Mesenchymal stem cell (in vitro differentiated cells and primary cell): Measurements from ENCODE around the gene COQ8A.
A peak's percentile ranks its signal among the peaks of the same experiment; 100 is the strongest.

Source experiments
- DNase-seq: peaks from one replicate; pipeline ENCODE4 v3.0.0-alpha.2; 2013
- H2AFZ ChIP-seq: one replicate; pipeline ENCODE4 v1.6.1; 2013; ENCODE audit warnings: low read depth, mild to moderate bottlenecking, control low read depth, inconsistent platforms, low read length, moderate library complexity
- H2AK5ac ChIP-seq: 2 replicates; pipeline ENCODE4 v1.6.1; 2013; ENCODE audit warnings: low read length, moderate library complexity, mild to moderate bottlenecking, inconsistent platforms; ENCODE audit not compliant: severe bottlenecking
- H2BK120ac ChIP-seq: one replicate; pipeline ENCODE4 v1.6.1; 2013; ENCODE audit warnings: low read depth, mild to moderate bottlenecking, inconsistent platforms, low read length, moderate library complexity
- H2BK12ac ChIP-seq, 2 experiments: one replicate each; pipeline ENCODE4 v1.6.1; 2013; ENCODE audit warnings: inconsistent platforms in 2 of 2, low read length in 2 of 2, mild to moderate bottlenecking in 2 of 2, moderate library complexity in 2 of 2, control low read depth in 1 of 2
- H2BK15ac ChIP-seq: one replicate; pipeline ENCODE4 v1.6.1; 2013; ENCODE audit warnings: mild to moderate bottlenecking, low read depth, inconsistent platforms; ENCODE audit not compliant: poor library complexity, severe bottlenecking
- H2BK5ac ChIP-seq: 2 replicates; pipeline ENCODE4 v1.6.1; 2013; ENCODE audit warnings: low read depth, mild to moderate bottlenecking, low read length, control low read depth, inconsistent platforms; ENCODE audit not compliant: poor library complexity, severe bottlenecking
- H3K14ac ChIP-seq, 2 experiments: one replicate each; pipeline ENCODE4 v1.6.1; 2013; ENCODE audit warnings: inconsistent platforms in 2 of 2, low read length in 2 of 2, control low read depth in 1 of 2, mild to moderate bottlenecking in 1 of 2, moderate library complexity in 1 of 2
- H3K18ac ChIP-seq, 2 experiments: one replicate each; pipeline ENCODE4 v1.6.1; 2013; ENCODE audit warnings: inconsistent platforms in 2 of 2, low read length in 2 of 2, control low read depth in 1 of 2, low read depth in 1 of 2, mild to moderate bottlenecking in 1 of 2
- H3K23ac ChIP-seq, 2 experiments: one replicate each; pipeline ENCODE4 v1.6.1; 2013; ENCODE audit warnings: inconsistent platforms in 2 of 2, low read length in 2 of 2, mild to moderate bottlenecking in 2 of 2, moderate library complexity in 2 of 2, control low read depth in 1 of 2
- H3K27ac ChIP-seq: 2 replicates; pipeline ENCODE4 v1.5.1; 2013; ENCODE audit warnings: mild to moderate bottlenecking, moderate library complexity, low read length, control low read depth, inconsistent platforms; ENCODE audit not compliant: poor library complexity, severe bottlenecking
- H3K27me3 ChIP-seq, 2 experiments: 2 replicates each; pipeline versions ENCODE4 v1.6.1 to v1.7.0; 2013; ENCODE audit warnings: low read length in 2 of 2, mild to moderate bottlenecking in 2 of 2, moderate library complexity in 2 of 2, control low read depth in 1 of 2, inconsistent platforms in 1 of 2; ENCODE audit not compliant: control insufficient read depth in 1 of 2, insufficient read depth in 1 of 2
- H3K36me3 ChIP-seq, 2 experiments: 2 replicates each; pipeline versions ENCODE4 v1.6.1 to v1.7.0; 2013; ENCODE audit warnings: low read length in 2 of 2, control low read depth in 1 of 2, inconsistent platforms in 1 of 2, low read depth in 1 of 2, mild to moderate bottlenecking in 1 of 2; ENCODE audit not compliant: insufficient read depth in 2 of 2, control insufficient read depth in 1 of 2
- H3K4ac ChIP-seq, 2 experiments: one replicate each; pipeline ENCODE4 v1.6.1; 2013; ENCODE audit warnings: inconsistent platforms in 2 of 2, low read length in 2 of 2, mild to moderate bottlenecking in 2 of 2, moderate library complexity in 2 of 2, control low read depth in 1 of 2, low read depth in 1 of 2
- H3K4me1 ChIP-seq: 2 replicates; pipeline ENCODE4 v1.6.1; 2013; ENCODE audit warnings: low read depth, low read length, control low read depth; ENCODE audit not compliant: control insufficient read depth, insufficient read depth
- H3K4me2 ChIP-seq: 2 replicates; pipeline ENCODE4 v1.6.1; 2013; ENCODE audit warnings: low read length, mild to moderate bottlenecking, inconsistent platforms; ENCODE audit not compliant: poor library complexity, severe bottlenecking
- H3K4me3 ChIP-seq, 2 experiments: 2 replicates each; pipeline versions ENCODE4 v1.5.1 to v1.7.0; 2013; ENCODE audit warnings: low read length in 2 of 2, mild to moderate bottlenecking in 2 of 2, control low read depth in 1 of 2, low read depth in 1 of 2; ENCODE audit not compliant: insufficient read depth in 1 of 2
- H3K79me1 ChIP-seq: replicated peaks from 2 replicates; pipeline ENCODE4 v1.6.1; 2013; ENCODE audit warnings: mild to moderate bottlenecking, control low read depth, low read length, inconsistent platforms; ENCODE audit not compliant: poor library complexity, severe bottlenecking
- H3K9ac ChIP-seq: 2 replicates; pipeline ENCODE4 v1.7.0; 2013; ENCODE audit warnings: mild to moderate bottlenecking, low read length, moderate library complexity
- H3K9me3 ChIP-seq: 2 replicates; pipeline ENCODE4 v1.7.0; 2013; ENCODE audit warnings: mild to moderate bottlenecking, low read length; ENCODE audit not compliant: control insufficient read depth
- H4K8ac ChIP-seq: one replicate; pipeline ENCODE4 v1.6.1; 2013; ENCODE audit warnings: inconsistent platforms, mild to moderate bottlenecking, low read length, moderate library complexity
- H4K91ac ChIP-seq: one replicate; pipeline ENCODE4 v1.6.1; 2013; ENCODE audit warnings: mild to moderate bottlenecking, low read length, inconsistent platforms
- WGBS: methylation state at CpG from one replicate; pipeline ENCODE4 v1.1.7; 2013; ENCODE audit warnings: mixed read lengths; 5-methylcytosine and 5-hydroxymethylcytosine counted together

Gene COQ8A

GRCh38 chr1:226984521-226985238 lies 44.6 kb downstream of the COQ8A start:
- H3K79me1 ChIP-seq = no peaks in the 10 kb centered on the region
- H3K4me2 ChIP-seq = no peak overlapping the region
- no peak overlapping the region for H2AK5ac ChIP-seq
- H3K14ac ChIP-seq = no peak overlapping the region
- no peak overlapping the region for H3K4ac ChIP-seq
- H3K9ac ChIP-seq = no peak overlapping the region
- peak overlapping the region; percentile 35 for H2BK5ac ChIP-seq
- WGBS = 83% methylated on average over 18 of the region's 18 CpGs
- H3K23ac ChIP-seq = no peak overlapping the region
- H4K8ac ChIP-seq = peak overlapping the region; percentile 31
- peaks cover 8% of the 10 kb centered on the region for H3K4me1 ChIP-seq
- H2AFZ ChIP-seq = no peak overlapping the region
- H2BK12ac ChIP-seq = no peak overlapping the region
- no peak overlapping the region for H3K27ac ChIP-seq
- H2BK15ac ChIP-seq = no peak overlapping the region
- H3K9me3 ChIP-seq = no peaks in the 10 kb centered on the region
- H2BK120ac ChIP-seq = no peak overlapping the region
- H3K27me3 ChIP-seq = no peaks in the 10 kb centered on the region
- no peak overlapping the region for H3K4me3 ChIP-seq
- H3K36me3 ChIP-seq = peaks cover 41 to 58% of the 10 kb centered on the region in 2 experiments
- H4K91ac ChIP-seq = no peak overlapping the region
- H3K18ac ChIP-seq = no peak overlapping the region
- DNase-seq = no peak

GRCh38 chr1:226985239-226985838 lies 45.2 kb downstream of the COQ8A start:
- Histone ChIP-seq H2BK15ac (no peak overlapping the region), H3K4ac (no peak overlapping the region), H2AFZ (no peak overlapping the region), H3K18ac (no peak overlapping the region), H4K91ac (no peak overlapping the region), H3K14ac (no peak overlapping the region), H2BK5ac (no peak overlapping the region), H3K79me1 (no peaks in the 10 kb centered on the region), H3K36me3 (peaks cover 43 to 58% of the 10 kb centered on the region in 2 experiments), H3K27me3 (no peaks in the 10 kb centered on the region), H2BK120ac (no peak overlapping the region), H3K4me3 (no peak overlapping the region), H3K4me2 (no peak overlapping the region), H3K27ac (no peak overlapping the region), H3K23ac (no peak overlapping the region), H3K9ac (no peak overlapping the region), H3K4me1 (peaks cover 8% of the 10 kb centered on the region), H2BK12ac (no peak overlapping the region), H2AK5ac (no peak overlapping the region), H3K9me3 (no peaks in the 10 kb centered on the region), H4K8ac (no peak overlapping the region)
- no peak for DNase-seq
- WGBS = 89% methylated on average over 20 of the region's 20 CpGs

GRCh38 chr1:226985839-226986463 lies 45.9 kb downstream of the COQ8A start:
- H3K18ac ChIP-seq = no peak overlapping the region
- H3K14ac ChIP-seq = no peak overlapping the region
- H2BK120ac ChIP-seq = no peak overlapping the region
- no peak overlapping the region for H3K27ac ChIP-seq
- H2BK12ac ChIP-seq = no peak overlapping the region
- H3K4me3 ChIP-seq = no peak overlapping the region
- H3K27me3 ChIP-seq = no peaks in the 10 kb centered on the region
- no peak overlapping the region for H2BK5ac ChIP-seq
- H2AK5ac ChIP-seq = no peak overlapping the region
- no peaks in the 10 kb centered on the region for H3K9me3 ChIP-seq
- peaks cover 49 to 53% of the 10 kb centered on the region in 2 experiments for H3K36me3 ChIP-seq
- no peak overlapping the region for H3K4me2 ChIP-seq
- H4K8ac ChIP-seq = no peak overlapping the region
- peaks cover 8% of the 10 kb centered on the region for H3K4me1 ChIP-seq
- no peak overlapping the region for H2AFZ ChIP-seq
- no peak overlapping the region for H3K9ac ChIP-seq
- H3K79me1 ChIP-seq = no peaks in the 10 kb centered on the region
- H4K91ac ChIP-seq = no peak overlapping the region
- no peak overlapping the region for H3K23ac ChIP-seq
- no peak for DNase-seq
- 90% methylated on average over 25 of the region's 25 CpGs for WGBS
- H3K4ac ChIP-seq = no peak overlapping the region
- H2BK15ac ChIP-seq = no peak overlapping the region

- H3K4ac ChIP-seq = no peak overlapping the region
- 98% methylated on average over 21 of the region's 21 CpGs for WGBS
- no peak overlapping the region for H2AK5ac ChIP-seq
- H2BK120ac ChIP-seq = no peak overlapping the region
- no peak overlapping the region for H3K4me2 ChIP-seq
- H3K18ac ChIP-seq = no peak overlapping the region
- H3K4me3 ChIP-seq = no peak overlapping the region
- H3K9me3 ChIP-seq = no peaks in the 10 kb centered on the region
- no peak overlapping the region for H3K9ac ChIP-seq
- no peak overlapping the region for H2BK12ac ChIP-seq
- H4K8ac ChIP-seq = no peak overlapping the region
- H3K14ac ChIP-seq = peak overlapping the region in 1 of 2 experiments; percentile 14
- peaks cover 3% of the 10 kb centered on the region for H3K4me1 ChIP-seq
- no peak overlapping the region for H2BK15ac ChIP-seq
- H2BK5ac ChIP-seq = no peak overlapping the region
- no peaks in the 10 kb centered on the region for H3K79me1 ChIP-seq
- H4K91ac ChIP-seq = no peak overlapping the region
- DNase-seq = no peak
- H3K27ac ChIP-seq = no peak overlapping the region
- peaks cover 52 to 54% of the 10 kb centered on the region in 2 experiments for H3K36me3 ChIP-seq
- no peaks in the 10 kb centered on the region for H3K27me3 ChIP-seq
- no peak overlapping the region for H3K23ac ChIP-seq
- no peak overlapping the region for H2AFZ ChIP-seq
Observed at GRCh38 chr1:226986496-226987178, 46.5 kb downstream of the COQ8A start.
